Measurements from ENCODE around the gene HMMR. TPM values are rescaled to one million over a fixed set of nuclear protein-coding genes. Genes with fewer than 3 reads are reported as not detected.
A peak's percentile ranks its signal among the peaks of the same experiment; 100 is the strongest.
"Not testable (repeated sequence)": the region's sequence is repeated elsewhere in the genome, so short reads cannot be mapped to it uniquely, and the experiment has no call there.

The HMMR gene
- total RNA-seq, 1 donor from 2014 or later = 1.4 TPM

- DNase-seq (ENCODE audit: low read depth) = no peak
Observed at GRCh38 chr5:163506095-163506457, 45.6 kb downstream of the HMMR start.

GRCh38 chr5:163506726-163507125 is 46.3 kb downstream of the HMMR start:
- peak; percentile 74 for DNase-seq (ENCODE audit: low read depth)

- no peak for DNase-seq (ENCODE audit: low read depth)
Observed at GRCh38 chr5:163508753-163509152, 48.3 kb downstream of the HMMR start.

GRCh38 chr5:163509291-163509951 is 49.0 kb downstream of the HMMR start:
- peak; percentile 74 for DNase-seq (ENCODE audit: low read depth)

- no peak for DNase-seq (ENCODE audit: low read depth)
Observed at GRCh38 chr5:163512526-163512925, 52.1 kb downstream of the HMMR start.

- DNase-seq (ENCODE audit: low read depth) = no peak
Observed at GRCh38 chr5:163525096-163525495, 64.7 kb downstream of the HMMR start.

GRCh38 chr5:163529698-163530097 is 69.3 kb downstream of the HMMR start:
- peak; percentile 36 for DNase-seq (ENCODE audit: low read depth)

GRCh38 chr5:163531272-163531671 is 70.8 kb downstream of the HMMR start:
- DNase-seq (ENCODE audit: low read depth) = no peak

- no peak for DNase-seq (ENCODE audit: low read depth)
Observed at GRCh38 chr5:163532171-163533084, 72.0 kb downstream of the HMMR start.

- no peak for DNase-seq (ENCODE audit: low read depth)
Observed at GRCh38 chr5:163533223-163533622, 72.8 kb downstream of the HMMR start.

- DNase-seq (ENCODE audit: low read depth) = no peak
Observed at GRCh38 chr5:163534492-163535094, 74.2 kb downstream of the HMMR start.

- DNase-seq (ENCODE audit: low read depth) = no peak
Observed at GRCh38 chr5:163535290-163535689, 74.9 kb downstream of the HMMR start.

- DNase-seq (ENCODE audit: low read depth) = not testable (repeated sequence)
Observed at GRCh38 chr5:163536442-163536841, 76.0 kb downstream of the HMMR start.

GRCh38 chr5:163540696-163541095 is 80.3 kb downstream of the HMMR start:
- DNase-seq (ENCODE audit: low read depth) = peak; percentile 35

Other genes with a start within 250 kb of the HMMR start
- gene CCNG1, start 23.0 kb upstream of the HMMR start, total RNA-seq = 450 and 517 TPM in 2 replicates
- gene NUDCD2, start 530 bp upstream of the HMMR start, total RNA-seq = 3.8 and 5.3 TPM in 2 replicates
- gene MAT2B, start 45.0 kb downstream of the HMMR start, total RNA-seq = 67.0 and 80.6 TPM in 2 replicates

All from renal cortical epithelial cell (primary cell).